Liver (tissue), 9 donors: ENCODE results near the gene THBS3. TPM values are rescaled to one million over a fixed set of nuclear protein-coding genes. Genes with fewer than 3 reads are reported as not detected.

Experiments
- DNase-seq: peaks from one replicate; pipeline ENCODE4 v3.0.0-alpha.2; 2017; ENCODE audit warnings: low spot score
- H3K27ac ChIP-seq, 2 donors: one replicate each; pipeline ENCODE4 v1.7.0; 2013; ENCODE audit warnings: inconsistent platforms in 2 of 2, low read length in 2 of 2, control low read depth in 1 of 2, low read depth in 1 of 2, mild to moderate bottlenecking in 1 of 2
- H3K27me3 ChIP-seq, 4 donors: one replicate each; pipeline versions ENCODE4 v1.6.1 to v1.7.0; 2013; ENCODE audit warnings: low read length in 3 of 4, inconsistent platforms in 1 of 4, mild to moderate bottlenecking in 1 of 4, moderate library complexity in 1 of 4; ENCODE audit not compliant: control insufficient read depth in 4 of 4, insufficient read depth in 4 of 4
- H3K36me3 ChIP-seq, 4 donors: one replicate each; pipeline versions ENCODE4 v1.6.1 to v1.7.0; 2013; ENCODE audit warnings: low read length in 3 of 4, mild to moderate bottlenecking in 3 of 4, low read depth in 1 of 4, moderate library complexity in 1 of 4; ENCODE audit not compliant: control insufficient read depth in 4 of 4, insufficient read depth in 3 of 4
- H3K4me1 ChIP-seq, 4 donors: one replicate each; pipeline versions ENCODE4 v1.6.1 to v1.7.0; 2013; ENCODE audit warnings: low read length in 3 of 4, mild to moderate bottlenecking in 3 of 4, moderate library complexity in 1 of 4; ENCODE audit not compliant: control insufficient read depth in 4 of 4, insufficient read depth in 4 of 4
- H3K4me3 ChIP-seq, 3 donors: one replicate each; pipeline versions ENCODE4 v1.6.1 to v1.7.0; 2013; ENCODE audit warnings: low read length in 3 of 3, control low read depth in 1 of 3, low read depth in 1 of 3, mild to moderate bottlenecking in 1 of 3
- H3K9ac ChIP-seq, 2 donors: one replicate each; pipeline ENCODE4 v1.7.0; 2013; ENCODE audit warnings: low read length in 2 of 2, mild to moderate bottlenecking in 2 of 2, moderate library complexity in 2 of 2, control low read depth in 1 of 2, low read depth in 1 of 2
- H3K9me3 ChIP-seq, 4 donors: one replicate each; pipeline versions ENCODE4 v1.6.1 to v1.7.0; 2013; ENCODE audit warnings: low read length in 3 of 4; ENCODE audit not compliant: control insufficient read depth in 4 of 4
- ATF3 ChIP-seq: IDR thresholded peaks from 2 replicates; pipeline ENCODE4 v1.6.1; 2016; ENCODE audit warnings: antibody characterized with exemption
- EGR1 ChIP-seq, 2 donors: IDR thresholded peaks; 2 replicates each; pipeline ENCODE4 v1.6.1; 2016 to 2018; ENCODE audit warnings: antibody characterized with exemption in 2 of 2, low read depth in 2 of 2
- FOXA1 ChIP-seq: IDR thresholded peaks from 2 replicates; pipeline ENCODE4 v1.6.1; 2016; ENCODE audit warnings: antibody characterized with exemption
- FOXA2 ChIP-seq: IDR thresholded peaks from 2 replicates; pipeline ENCODE4 v1.6.1; 2016; ENCODE audit warnings: antibody characterized with exemption
- GABPA ChIP-seq, 2 donors: IDR thresholded peaks in 1 of 2; conservative IDR thresholded peaks in 1 of 2; 2 replicates each; pipeline ENCODE4 v1.6.1; 2016; ENCODE audit warnings: antibody characterized with exemption in 2 of 2, mild to moderate bottlenecking in 1 of 2, moderate library complexity in 1 of 2
- HNF4A ChIP-seq, 2 donors: conservative IDR thresholded peaks; 2 replicates each; pipeline ENCODE4 v1.6.1; 2016; ENCODE audit warnings: antibody characterized with exemption in 2 of 2, mild to moderate bottlenecking in 2 of 2
- HNF4G ChIP-seq: IDR thresholded peaks from 2 replicates; pipeline ENCODE4 v1.6.1; 2016; ENCODE audit warnings: antibody characterized with exemption
- JUND ChIP-seq, 2 donors: IDR thresholded peaks; 2 replicates each; pipeline ENCODE4 v1.6.1; 2016; ENCODE audit warnings: antibody characterized with exemption in 2 of 2
- MAX ChIP-seq: IDR thresholded peaks from 2 replicates; pipeline ENCODE4 v1.6.1; 2016; ENCODE audit warnings: antibody characterized with exemption
- NR2F2 ChIP-seq: IDR thresholded peaks from 2 replicates; pipeline ENCODE4 v1.6.1; 2016; ENCODE audit warnings: antibody characterized with exemption
- RAD21 ChIP-seq, 2 donors: IDR thresholded peaks; 2 replicates each; pipeline ENCODE4 v1.6.1; 2016; ENCODE audit warnings: antibody characterized with exemption in 2 of 2, mild to moderate bottlenecking in 2 of 2
- REST ChIP-seq: IDR thresholded peaks from 2 replicates; pipeline ENCODE4 v1.6.1; 2016; ENCODE audit warnings: antibody characterized with exemption, mild to moderate bottlenecking
- RXRA ChIP-seq, 2 donors: IDR thresholded peaks; 2 replicates each; pipeline ENCODE4 v1.6.1; 2017 to 2018; ENCODE audit warnings: antibody characterized with exemption in 2 of 2, mild to moderate bottlenecking in 1 of 2
- SP1 ChIP-seq: IDR thresholded peaks from 2 replicates; pipeline ENCODE4 v1.6.1; 2018; ENCODE audit warnings: antibody characterized with exemption, mild to moderate bottlenecking
- TAF1 ChIP-seq: conservative IDR thresholded peaks from 2 replicates; pipeline ENCODE4 v1.6.1; 2016; ENCODE audit warnings: antibody characterized with exemption, mild to moderate bottlenecking
- YY1 ChIP-seq: IDR thresholded peaks from 2 replicates; pipeline ENCODE4 v1.6.1; 2016; ENCODE audit warnings: antibody characterized with exemption, mild to moderate bottlenecking
- ZBTB33 ChIP-seq: IDR thresholded peaks from 2 replicates; pipeline ENCODE4 v1.6.1; 2016; ENCODE audit warnings: antibody characterized with exemption
- WGBS: extraction: QIAGEN DNeasy Blood & Tissue Kit; methylation state at CpG from one replicate; pipeline ENCODE4 v1.1.7; 2013; 5-methylcytosine and 5-hydroxymethylcytosine counted together
- polyA plus RNA-seq, 2 donors: library from polyadenylated mRNA; stranded (reverse) in 1 of 2; unstranded in 1 of 2; fragments of 200-250 nt in 1 of 2; fragments of >200 nt in 1 of 2; fragmentation: Nextera tagmentation in 1 of 2; extraction: Ambion mirVana in 1 of 2; gene quantifications; one replicate each; pipeline versions ENCODE4 v1.2.1 to v1.2.3, GENCODE V29; 2013 to 2015
- total RNA-seq, 2 donors: library from RNA; depleted of rRNA; stranded (reverse); fragments of >200 nt; gene quantifications; one replicate each; pipeline ENCODE4 v1.2.3, GENCODE V29; 2014
- TF ChIP-seq, protein P1 (sequence below): fragments of 150-350 bp; IDR thresholded peaks from 2 replicates; pipeline ENCODE4 v1.5.1; 2017; ENCODE audit warnings: improper control_type of control experiment, low read depth, low read length; ENCODE audit not compliant: missing input control
- donor health status: healthy.
- donor health status: healthy.
- donor health status: healthy.
- donor health status: healthy.
- donor health status: healthy.

THBS3 gene
- total and polyA plus RNA-seq, 4 donors = 3.1 to 6.9 (median 4.2) TPM

GRCh38 chr1:155170806-155171205 is 36.9 kb downstream of the THBS3 start:
- no peaks in the 10 kb centered on the region for H3K9me3 ChIP-seq
- H3K4me3 ChIP-seq = no peak overlapping the region
- DNase-seq = no peak
- peaks cover 0 to 21% (median 15%) of the 10 kb centered on the region in 4 donors for H3K4me1 ChIP-seq
- no peak overlapping the region for H3K27ac ChIP-seq
- peaks cover 0 to 3% (median 0%) of the 10 kb centered on the region in 4 donors for H3K27me3 ChIP-seq
- H3K36me3 ChIP-seq = peaks cover 0 to 11% (median 5%) of the 10 kb centered on the region in 4 donors
- TF ChIP-seq FOXA2 (no peak), FOXA1 (no peak)
- no peak overlapping the region for H3K9ac ChIP-seq
- WGBS = 96% methylated on average over 7 of the region's 7 CpGs

- Histone ChIP-seq H3K27me3 (peaks cover 0 to 3% (median 0%) of the 10 kb centered on the region in 4 donors), H3K4me3 (no peak overlapping the region), H3K27ac (no peak overlapping the region), H3K9me3 (no peaks in the 10 kb centered on the region), H3K9ac (no peak overlapping the region), H3K36me3 (peaks cover 0 to 11% (median 5%) of the 10 kb centered on the region in 4 donors), H3K4me1 (peaks cover 0 to 21% (median 15%) of the 10 kb centered on the region in 4 donors)
- WGBS = 96% methylated on average over 2 of the region's 2 CpGs
- TF ChIP-seq HNF4G (no peak), REST (no peak), FOXA2 (no peak)
- DNase-seq = no peak
Measured at GRCh38 chr1:155170101-155170785, 37.5 kb downstream of the THBS3 start.

DNA sequence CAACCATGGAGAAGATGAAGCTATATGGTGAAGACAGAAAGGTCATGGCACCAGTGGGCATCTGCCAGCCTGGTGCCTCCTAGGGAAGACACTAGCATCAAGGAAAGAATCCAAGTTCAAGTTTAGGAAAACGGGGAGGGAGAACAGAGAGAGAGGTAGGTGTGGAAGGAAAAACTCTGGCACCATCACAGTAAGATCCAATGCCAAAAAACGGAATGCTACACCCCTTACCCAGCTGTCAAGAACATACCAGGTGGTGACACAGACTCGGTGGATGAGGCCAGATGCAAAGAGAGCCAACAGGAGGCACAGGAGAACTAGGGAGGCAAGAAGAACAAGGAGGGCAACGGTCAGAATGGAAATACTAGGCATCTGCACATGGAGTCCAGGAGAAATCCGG is 38.2 kb downstream of the THBS3 start:
- no peak for DNase-seq
- no peak overlapping the region for H3K27ac ChIP-seq
- no peak for TF ChIP-seq ATF3
- no peak for TF ChIP-seq GABPA (IDR thresholded peaks at IDR 0.05 in 1 of 2, conservative IDR thresholded peaks at IDR 0.05 in 1 of 2)
- TF ChIP-seq NR2F2 = no peak
- TF ChIP-seq JUND (IDR thresholded peaks at IDR 0.05) = no peak
- no peak for TF ChIP-seq SP1
- TF ChIP-seq TAF1 = no peak
- no peak for TF ChIP-seq FOXA1
- no peak for TF ChIP-seq HNF4A (conservative IDR thresholded peaks at IDR 0.05)
- TF ChIP-seq, protein P1, sequence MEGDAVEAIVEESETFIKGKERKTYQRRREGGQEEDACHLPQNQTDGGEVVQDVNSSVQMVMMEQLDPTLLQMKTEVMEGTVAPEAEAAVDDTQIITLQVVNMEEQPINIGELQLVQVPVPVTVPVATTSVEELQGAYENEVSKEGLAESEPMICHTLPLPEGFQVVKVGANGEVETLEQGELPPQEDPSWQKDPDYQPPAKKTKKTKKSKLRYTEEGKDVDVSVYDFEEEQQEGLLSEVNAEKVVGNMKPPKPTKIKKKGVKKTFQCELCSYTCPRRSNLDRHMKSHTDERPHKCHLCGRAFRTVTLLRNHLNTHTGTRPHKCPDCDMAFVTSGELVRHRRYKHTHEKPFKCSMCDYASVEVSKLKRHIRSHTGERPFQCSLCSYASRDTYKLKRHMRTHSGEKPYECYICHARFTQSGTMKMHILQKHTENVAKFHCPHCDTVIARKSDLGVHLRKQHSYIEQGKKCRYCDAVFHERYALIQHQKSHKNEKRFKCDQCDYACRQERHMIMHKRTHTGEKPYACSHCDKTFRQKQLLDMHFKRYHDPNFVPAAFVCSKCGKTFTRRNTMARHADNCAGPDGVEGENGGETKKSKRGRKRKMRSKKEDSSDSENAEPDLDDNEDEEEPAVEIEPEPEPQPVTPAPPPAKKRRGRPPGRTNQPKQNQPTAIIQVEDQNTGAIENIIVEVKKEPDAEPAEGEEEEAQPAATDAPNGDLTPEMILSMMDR = no peak
- no peak for TF ChIP-seq ZBTB33
- TF ChIP-seq MAX = no peak
- no peak for TF ChIP-seq FOXA2
- TF ChIP-seq EGR1 (IDR thresholded peaks at IDR 0.05; ENCODE audit: low read depth in 2 of 2) = no peak
- no peak for TF ChIP-seq HNF4G
- no peak for TF ChIP-seq YY1
- no peak for TF ChIP-seq RXRA (IDR thresholded peaks at IDR 0.05)
- no peak for TF ChIP-seq RAD21 (IDR thresholded peaks at IDR 0.05)

More for the DNA sequence above, 38.2 kb downstream of the THBS3 start:
- Histone ChIP-seq H3K4me1 (peaks cover 0 to 21% (median 15%) of the 10 kb centered on the region in 4 donors), H3K27me3 (peaks cover 0 to 3% (median 0%) of the 10 kb centered on the region in 4 donors), H3K9ac (no peak overlapping the region), H3K9me3 (no peaks in the 10 kb centered on the region), H3K4me3 (no peak overlapping the region), H3K36me3 (peaks cover 0 to 11% (median 5%) of the 10 kb centered on the region in 4 donors)
- 76% methylated on average over 5 of the region's 5 CpGs for WGBS
